HepG2 (cell line): ENCODE measurements around the gene KIZ. TPM values are rescaled to one million over a fixed set of nuclear protein-coding genes. Genes with fewer than 3 reads are reported as not detected.
A peak's percentile ranks its signal among the peaks of the same experiment; 100 is the strongest.

Experiments
- ATAC-seq: fragments of 200-7000 bp; cut with Tn5 transposase; 3 replicates; pipeline ENCODE4 v1.9.1; 2020; ENCODE audit warnings: mild to moderate bottlenecking, moderate library complexity
- BruUV-seq: library from RNA; stranded (reverse); fragments of 400-500 nt; replicated peaks from 2 replicates; lab custom pipeline; 2021; lab: Mats Ljungman, UMichigan
- CTCF ChIA-PET: fragments of 300-600 bp; formaldehyde crosslinking; extraction: SDS; loops from one replicate; lab custom pipeline; 2021; ENCODE audit warnings: low total read pairs, inconsistent platforms, low intra/inter-chr PET ratio; lab: Yijun Ruan, JAX
- POLR2A ChIA-PET: fragments of 350-600 bp; sonication (Branson Sonifier 250); formaldehyde crosslinking; loops from one replicate; lab custom pipeline; 2020; ENCODE audit warnings: antibody characterized with exemption, inconsistent platforms; lab: Yijun Ruan, JAX
- DNase-seq: peaks from one replicate; pipeline ENCODE4 v3.0.0-alpha.2; 2015; ENCODE audit warnings: low spot score
- FAIRE-seq: peaks from 3 replicates; lab custom pipeline; 2011; peaks lifted over from hg19 to GRCh38; lab: Jason Lieb, UNC
- H2AFZ ChIP-seq: one replicate; pipeline ENCODE4 v1.6.1; 2011; ENCODE audit warnings: low read length, inconsistent platforms
- H3K27ac ChIP-seq: fragments of 300-600 bp; 3 replicates; pipeline ENCODE4 v1.8.0; 2011; ENCODE audit warnings: mixed run types, mild to moderate bottlenecking, mixed read lengths, low read length, inconsistent platforms; ENCODE audit not compliant: insufficient read depth; ENCODE audit errors: extremely low read length
- H3K27me3 ChIP-seq, 2 experiments: fragments of 200-600 bp in 1 of 2; 2 replicates in 1 of 2; 3 replicates in 1 of 2; pipeline versions ENCODE4 v1.6.0 to v1.8.0; 2011; ENCODE audit warnings: low read length in 2 of 2, mild to moderate bottlenecking in 2 of 2, moderate library complexity in 2 of 2, inconsistent platforms in 1 of 2; ENCODE audit not compliant: insufficient read depth in 2 of 2, control insufficient read depth in 1 of 2
- H3K36me3 ChIP-seq, 2 experiments: fragments of 200-600 bp in 1 of 2; replicated peaks in 1 of 2; 2 replicates in 1 of 2; 3 replicates in 1 of 2; pipeline versions ENCODE4 v1.5.1 to v1.8.0; 2011; ENCODE audit warnings: low read length in 2 of 2, inconsistent platforms in 1 of 2; ENCODE audit not compliant: insufficient read depth in 2 of 2, control insufficient read depth in 1 of 2
- H3K4me1 ChIP-seq: 2 replicates; pipeline ENCODE4 v1.5.1; 2012; ENCODE audit warnings: low read length, inconsistent platforms; ENCODE audit not compliant: insufficient read depth
- H3K4me2 ChIP-seq: 2 replicates; pipeline ENCODE4 v1.6.0; 2011; ENCODE audit warnings: low read depth, low read length, inconsistent platforms
- H3K4me3 ChIP-seq, 3 experiments: fragments of 200-600 bp in 1 of 3; sonication (generic), shearing (Covaris generic) in 1 of 3; replicated peaks in 1 of 3; 2 replicates each; pipeline ENCODE4 v1.5.1; 2011 to 2016; ENCODE audit warnings: low read length in 3 of 3, inconsistent platforms in 2 of 3, low read depth in 2 of 3, mild to moderate bottlenecking in 2 of 3, control low read depth in 1 of 3, mixed read lengths in 1 of 3; ENCODE audit not compliant: insufficient read depth in 1 of 3
- H3K79me2 ChIP-seq: one replicate; pipeline ENCODE4 v1.6.1; 2011; ENCODE audit warnings: low read length, inconsistent platforms; ENCODE audit not compliant: insufficient read depth
- H3K9ac ChIP-seq: 2 replicates; pipeline ENCODE4 v1.6.0; 2011; ENCODE audit warnings: mild to moderate bottlenecking, low read depth, low read length, inconsistent platforms; ENCODE audit not compliant: insufficient read depth
- H3K9me3 ChIP-seq: 2 replicates; pipeline ENCODE4 v1.5.1; 2012; ENCODE audit warnings: mild to moderate bottlenecking, low read length
- H4K20me1 ChIP-seq: 2 replicates; pipeline ENCODE4 v1.6.0; 2011; ENCODE audit warnings: inconsistent platforms, mild to moderate bottlenecking, low read length, moderate library complexity; ENCODE audit not compliant: insufficient read depth
- CBX2 ChIP-seq, 2 experiments: fragments of 200-600 bp in 1 of 2; sonication (generic); formaldehyde crosslinking in 1 of 2; IDR thresholded peaks; 2 replicates each; pipeline versions ENCODE4 v1.7.0 to v1.8.1; 2018 to 2022; ENCODE audit warnings: low read depth in 2 of 2, low read length in 1 of 2, mild to moderate bottlenecking in 1 of 2, missing genetic modification reagents in 1 of 2
- CREB1 ChIP-seq, 2 experiments: fragments of 450-650 bp in 1 of 2; IDR thresholded peaks; 2 replicates each; pipeline ENCODE4 v1.6.1; 2016 to 2017; ENCODE audit warnings: control low read depth in 1 of 2, mild to moderate bottlenecking in 1 of 2, missing compliant biosample characterization in 1 of 2, missing genetic modification characterization in 1 of 2
- RFX5 ChIP-seq: IDR thresholded peaks from 2 replicates; pipeline ENCODE4 v1.6.1; 2011; ENCODE audit warnings: low read depth, low read length, improper control_type of control experiment
- WGBS: methylation state at CpG from one replicate; pipeline ENCODE4 v1.1.6; 2017; ENCODE audit warnings: low lambda C conversion rate; 5-methylcytosine and 5-hydroxymethylcytosine counted together
- in situ Hi-C: cut with HindIII; loops from 2 replicates; pipeline ENCODE4 v1.10.0; 2017; ENCODE audit warnings: low pct_unique_long_range_greater_than_20kb; ENCODE audit not compliant: extremely low pct_ligation_motif_present
- intact Hi-C: fragments of 100-400 bp; cut with micrococcal nuclease; formaldehyde crosslinking; loops from one replicate; pipeline ENCODE4 v1.10.0; 2022; ENCODE audit not compliant: unreplicated experiment
- polyA plus RNA-seq, 8 experiments: library from polyadenylated mRNA; depleted of rRNA in 3 of 8; stranded (reverse) in 7 of 8; unstranded in 1 of 8; fragments of >200 nt; fragmentation: Illumina TruSeq in 4 of 8; extraction: Trizol in 4 of 8; gene quantifications; 2 replicates each; pipeline versions ENCODE4 v1.2.1 to v1.2.3, GENCODE V29; 2011 to 2016; ENCODE audit warnings: low read depth in 4 of 8, missing spikeins in 1 of 8, mixed read lengths in 1 of 8; ENCODE audit not compliant: insufficient read depth in 1 of 8
- total RNA-seq, 5 experiments: library from RNA; depleted of rRNA; stranded (reverse); fragments of >200 nt; fragmentation: Illumina TruSeq; extraction: Trizol; gene quantifications; 2 replicates each; pipeline ENCODE4 v1.2.3, GENCODE V29; 2016; ENCODE audit warnings: low read depth in 1 of 5
- TF ChIP-seq, protein P1 (sequence below): sonication (generic); formaldehyde crosslinking; IDR thresholded peaks from 2 replicates; pipeline ENCODE4 v1.5.1; 2020; ENCODE audit warnings: mild to moderate bottlenecking, missing genetic modification reagents, borderline replicate concordance

Gene KIZ
- total and polyA plus RNA-seq, 2 of the 13 experiments (the other 11 are each of a cell fraction or from before 2014, with no cell fraction given): 46.3 to 114 TPM

DNA sequence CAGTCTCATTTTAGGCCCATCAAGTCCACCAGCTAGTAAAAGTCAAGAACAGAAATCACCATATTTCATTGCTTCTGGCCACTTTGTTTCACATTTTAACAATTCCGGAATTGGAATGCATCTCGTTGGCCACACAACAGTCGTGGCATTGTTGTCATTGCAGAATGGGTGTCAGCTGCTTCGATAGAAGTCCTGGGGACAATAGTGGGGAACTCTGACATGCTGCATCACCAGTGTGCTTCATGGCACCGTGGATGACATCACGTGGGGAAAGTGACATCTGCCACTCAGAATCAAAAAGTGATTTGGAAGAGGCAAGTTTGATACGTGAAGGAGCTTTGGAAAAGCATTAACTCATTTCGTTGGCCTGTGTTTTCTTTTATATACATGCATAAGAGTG is 133.5 kb downstream of the KIZ start:
- H3K9me3 ChIP-seq: no peaks in the 10 kb centered on the region
- H3K4me1 ChIP-seq: peaks cover 12% of the 10 kb centered on the region
- FAIRE-seq (peak; percentile 50), ATAC-seq (no peak), DNase-seq (no peak)
- intact Hi-C loops: no loop called here
- H4K20me1 ChIP-seq: no peaks in the 10 kb centered on the region
- ChIA-PET POLR2A (no interaction called here), CTCF (no interaction called here)
- H3K27me3 ChIP-seq: no peaks in the 10 kb centered on the region
- no peak overlapping the region for H2AFZ ChIP-seq
- H3K9ac ChIP-seq: no peak overlapping the region
- H3K4me2 ChIP-seq: no peak overlapping the region
- no peak overlapping the region for H3K27ac ChIP-seq
- no peak overlapping the region for H3K4me3 ChIP-seq
- no peaks in the 10 kb centered on the region for H3K36me3 ChIP-seq
- TF ChIP-seq CREB1 (IDR thresholded peaks at IDR 0.05) (peak; percentile 54), CREB1 (CRISPR knock-in tag; IDR thresholded peaks at IDR 0.05) (no peak), CBX2 (IDR thresholded peaks at IDR 0.05; ENCODE audit: low read depth, low read length) (no peak), CBX2 (CRISPR knock-in tag; IDR thresholded peaks at IDR 0.05; ENCODE audit: low read depth) (no peak)
- WGBS: 58% methylated on average over 8 of the region's 8 CpGs
- in situ Hi-C loops: no loop called here
- H3K79me2 ChIP-seq: no peaks in the 10 kb centered on the region
- BruUV-seq: no TSS peak

- H3K79me2 ChIP-seq: no peaks in the 10 kb centered on the region
- in situ Hi-C loops (no loop called here), intact Hi-C loops (no loop called here)
- no peak overlapping the region for H2AFZ ChIP-seq
- DNase-seq (no peak), FAIRE-seq (peak; percentile 4), ATAC-seq (no peak)
- H3K36me3 ChIP-seq: no peaks in the 10 kb centered on the region
- no peak overlapping the region for H3K27ac ChIP-seq
- no peak overlapping the region for H3K9ac ChIP-seq
- H3K4me2 ChIP-seq: no peak overlapping the region
- peaks cover 12% of the 10 kb centered on the region for H3K4me1 ChIP-seq
- POLR2A ChIA-PET: no interaction called here
- H4K20me1 ChIP-seq: no peaks in the 10 kb centered on the region
- 11% methylated on average over 2 of the region's 2 CpGs for WGBS
- H3K27me3 ChIP-seq: peaks cover 3 to 26% of the 10 kb centered on the region in 2 experiments; a peak in 3 of 5 replicates
- TF ChIP-seq RFX5: peak; percentile 84
- TF ChIP-seq, protein P1, sequence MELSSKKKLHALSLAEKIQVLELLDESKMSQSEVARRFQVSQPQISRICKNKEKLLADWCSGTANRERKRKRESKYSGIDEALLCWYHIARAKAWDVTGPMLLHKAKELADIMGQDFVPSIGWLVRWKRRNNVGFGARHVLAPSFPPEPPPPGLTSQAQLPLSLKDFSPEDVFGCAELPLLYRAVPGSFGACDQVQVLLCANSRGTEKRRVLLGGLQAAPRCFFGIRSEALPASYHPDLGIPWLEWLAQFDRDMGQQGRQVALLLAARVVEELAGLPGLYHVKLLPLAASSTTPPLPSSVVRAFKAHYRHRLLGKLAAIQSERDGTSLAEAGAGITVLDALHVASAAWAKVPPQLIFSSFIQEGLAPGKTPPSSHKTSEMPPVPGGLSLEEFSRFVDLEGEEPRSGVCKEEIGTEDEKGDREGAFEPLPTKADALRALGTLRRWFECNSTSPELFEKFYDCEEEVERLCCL (CRISPR knock-in tag): no peak
- TF ChIP-seq, all 625 proteins: peak for 1
- CTCF ChIA-PET: no interaction called here
- Histone ChIP-seq H3K4me3 (no peak overlapping the region), H3K9me3 (no peaks in the 10 kb centered on the region)
- BruUV-seq: no TSS peak
Observed at GRCh38 chr20:21262812-21263211, 136.9 kb downstream of the KIZ start.
